SK-N-MC (cell line): ENCODE data around the gene GPR63.

Experiments
- EZH2 ChIP-seq: fragments of 200-600 bp; sonication (generic); IDR thresholded peaks from one replicate; pipeline ENCODE4 v1.6.1; 2017; ENCODE audit warnings: antibody characterized with exemption
- POLR2AphosphoS5 ChIP-seq: IDR thresholded peaks from 2 replicates; pipeline ENCODE4 v1.6.1; 2012; ENCODE audit warnings: mild to moderate bottlenecking, low read depth, low read length, borderline replicate concordance

- TF ChIP-seq EZH2 (no peak), POLR2AphosphoS5 (no peak)
Measured at GRCh38 chr6:96826865-96827264, 10.4 kb downstream of the GPR63 start.
